RCC 7860 (cell line): ENCODE measurements around the gene ITGAE.

ENCODE experiments used
- DNase-seq: peaks from one replicate; pipeline ENCODE4 v3.0.0-alpha.2; 2015; ENCODE audit warnings: low spot score
- FAIRE-seq: peaks from 2 replicates; lab custom pipeline; 2012; peaks lifted over from hg19 to GRCh38; lab: Jason Lieb, UNC

The ITGAE gene

GRCh38 chr17:3698139-3698538, 102.8 kb downstream of the ITGAE start:
- FAIRE-seq, result no peak
- DNase-seq, result no peak

- no peak for DNase-seq
- FAIRE-seq, result no peak
Measured at GRCh38 chr17:3697103-3697476, 103.9 kb downstream of the ITGAE start.

GRCh38 chr17:3695723-3696411, 105.1 kb downstream of the ITGAE start, which contains the start of gene P2RX5:
Gene P2RX5 (minus strand): TSS chr17:3696155. CDS start chr17:3696005, 150 bp downstream.
- no peak for DNase-seq

GRCh38 chr17:3695129-3695722, 105.8 kb downstream of the ITGAE start:
- DNase-seq, result no peak
- FAIRE-seq, result no peak

More at GRCh38 chr17:3695723-3696411, 105.1 kb downstream of the ITGAE start, which contains the start of gene P2RX5:
- FAIRE-seq, result no peak

GRCh38 chr17:3693829-3694231, 107.2 kb downstream of the ITGAE start:
- peak; percentile 47 for DNase-seq
- no peak for FAIRE-seq

GRCh38 chr17:3693141-3693540, 107.8 kb downstream of the ITGAE start:
- no peak for FAIRE-seq

GRCh38 chr17:3692346-3692745, 108.6 kb downstream of the ITGAE start:
- FAIRE-seq, result no peak
- DNase-seq, result no peak

More at GRCh38 chr17:3693141-3693540, 107.8 kb downstream of the ITGAE start:
- DNase-seq, result no peak

- FAIRE-seq, result no peak
Measured at GRCh38 chr17:3691617-3692067, 109.3 kb downstream of the ITGAE start.

GRCh38 chr17:3690094-3690715, 110.8 kb downstream of the ITGAE start:
- FAIRE-seq (no peak), DNase-seq (no peak)

More at GRCh38 chr17:3691617-3692067, 109.3 kb downstream of the ITGAE start:
- no peak for DNase-seq

GRCh38 chr17:3689262-3690093, 111.5 kb downstream of the ITGAE start:
- FAIRE-seq, result no peak

GRCh38 chr17:3688852-3689261, 112.1 kb downstream of the ITGAE start:
- no peak for DNase-seq
- FAIRE-seq, result no peak

More at GRCh38 chr17:3689262-3690093, 111.5 kb downstream of the ITGAE start:
- no peak for DNase-seq

GRCh38 chr17:3688027-3688553, 112.9 kb downstream of the ITGAE start:
- FAIRE-seq (no peak), DNase-seq (no peak)

- FAIRE-seq (no peak), DNase-seq (no peak)
Measured at GRCh38 chr17:3685174-3685573, 115.8 kb downstream of the ITGAE start.

GRCh38 chr17:3683054-3683511, 117.9 kb downstream of the ITGAE start:
- FAIRE-seq, result no peak
- DNase-seq, result no peak

GRCh38 chr17:3682033-3682432, 119.0 kb downstream of the ITGAE start:
- FAIRE-seq (no peak), DNase-seq (no peak)

- DNase-seq (no peak), FAIRE-seq (no peak)
Measured at GRCh38 chr17:3681565-3681964, 119.4 kb downstream of the ITGAE start.

- no peak for FAIRE-seq
- no peak for DNase-seq
Measured at GRCh38 chr17:3681057-3681456, 119.9 kb downstream of the ITGAE start.

GRCh38 chr17:3679531-3680126, 121.4 kb downstream of the ITGAE start:
- FAIRE-seq (no peak), DNase-seq (no peak)

- DNase-seq, result no peak
- no peak for FAIRE-seq
Measured at GRCh38 chr17:3678821-3679530, 122.0 kb downstream of the ITGAE start.
